ENCODE data around the gene FBN1. TPM values are rescaled to one million over a fixed set of nuclear protein-coding genes. Genes with fewer than 3 reads are reported as not detected.

FBN1 gene
- total RNA-seq, 6 donors from 2014 or later: 20.3 to 159 (median 44.3) TPM

DNA sequence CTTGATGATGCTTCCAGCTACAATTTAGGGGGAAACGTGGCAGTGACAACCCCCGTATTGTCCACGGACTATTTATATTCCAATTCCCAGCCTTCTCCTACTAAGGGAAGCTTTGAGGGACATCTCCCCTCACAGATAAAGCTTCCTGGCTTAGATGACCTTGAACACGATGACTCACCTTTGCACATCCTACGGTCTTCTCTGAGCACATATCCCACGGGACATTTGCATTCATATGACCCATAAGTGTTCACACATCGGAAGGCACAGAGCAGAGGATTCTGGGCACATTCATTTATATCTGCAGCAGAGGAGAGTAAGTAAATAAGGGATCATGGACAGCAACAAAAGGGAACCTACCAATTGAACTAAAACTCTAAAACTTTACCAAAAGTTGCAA is 212.8 kb downstream of the FBN1 start:
- no peak overlapping the region for H3K4me3 ChIP-seq
- ATAC-seq (ENCODE audit: low FRiP score in 2 of 2) (no peak), DNase-seq (no peak)
- H3K27me3 ChIP-seq: no peaks in the 10 kb centered on the region
- no peaks in the 10 kb centered on the region for H3K9me3 ChIP-seq
- TF ChIP-seq EP300 (IDR thresholded peaks at IDR 0.05) (no peak), POLR2A (IDR thresholded peaks at IDR 0.05) (no peak), POLR2AphosphoS5 (IDR thresholded peaks at IDR 0.05) (no peak)
- TF ChIP-seq, protein P1, sequence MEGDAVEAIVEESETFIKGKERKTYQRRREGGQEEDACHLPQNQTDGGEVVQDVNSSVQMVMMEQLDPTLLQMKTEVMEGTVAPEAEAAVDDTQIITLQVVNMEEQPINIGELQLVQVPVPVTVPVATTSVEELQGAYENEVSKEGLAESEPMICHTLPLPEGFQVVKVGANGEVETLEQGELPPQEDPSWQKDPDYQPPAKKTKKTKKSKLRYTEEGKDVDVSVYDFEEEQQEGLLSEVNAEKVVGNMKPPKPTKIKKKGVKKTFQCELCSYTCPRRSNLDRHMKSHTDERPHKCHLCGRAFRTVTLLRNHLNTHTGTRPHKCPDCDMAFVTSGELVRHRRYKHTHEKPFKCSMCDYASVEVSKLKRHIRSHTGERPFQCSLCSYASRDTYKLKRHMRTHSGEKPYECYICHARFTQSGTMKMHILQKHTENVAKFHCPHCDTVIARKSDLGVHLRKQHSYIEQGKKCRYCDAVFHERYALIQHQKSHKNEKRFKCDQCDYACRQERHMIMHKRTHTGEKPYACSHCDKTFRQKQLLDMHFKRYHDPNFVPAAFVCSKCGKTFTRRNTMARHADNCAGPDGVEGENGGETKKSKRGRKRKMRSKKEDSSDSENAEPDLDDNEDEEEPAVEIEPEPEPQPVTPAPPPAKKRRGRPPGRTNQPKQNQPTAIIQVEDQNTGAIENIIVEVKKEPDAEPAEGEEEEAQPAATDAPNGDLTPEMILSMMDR (IDR thresholded peaks at IDR 0.05): no peak
- H3K27ac ChIP-seq: no peak overlapping the region
- no peaks in the 10 kb centered on the region for H3K4me1 ChIP-seq
- H3K36me3 ChIP-seq: peaks cover 0 to 5% (median 1%) of the 10 kb centered on the region in 4 donors
- WGBS, 2 donors: 91 to 92% methylated on average over 7 of the region's 7 CpGs

DNA sequence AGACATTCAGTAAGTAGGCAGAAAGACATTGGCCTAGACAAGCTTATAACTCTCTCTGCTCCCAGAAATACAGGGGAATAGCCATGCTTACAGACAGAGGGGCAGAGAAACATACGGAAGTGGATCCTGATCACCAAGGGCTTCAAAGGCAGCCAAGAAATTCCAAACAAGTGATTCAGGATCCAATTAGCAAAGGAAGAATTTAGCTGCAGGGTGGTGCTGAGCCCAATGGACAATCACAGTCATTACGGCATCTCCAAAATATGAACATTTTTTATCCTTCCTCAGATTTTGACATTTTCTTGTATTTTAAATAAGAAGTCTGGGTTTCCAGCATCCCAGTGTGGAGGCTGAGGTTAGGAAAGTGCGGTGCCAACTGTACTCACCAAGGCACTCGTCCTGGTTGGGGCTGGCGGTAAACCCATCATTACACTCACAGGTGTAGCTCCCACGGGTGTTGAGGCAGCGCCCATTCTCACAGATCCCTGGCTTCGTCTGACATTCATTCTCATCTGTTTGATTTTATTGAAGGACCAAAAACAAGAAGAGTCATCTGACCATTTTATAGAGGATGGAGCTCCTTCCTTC is 217.5 kb downstream of the FBN1 start:
- 77 to 79% methylated on average over 8 of the region's 8 CpGs for WGBS, 2 donors
- peak overlapping the region in 1 of 4 donors; percentile 5 for H3K27ac ChIP-seq
- peak in 1 of 2 donors; percentile 79 for ATAC-seq (ENCODE audit: low FRiP score in 2 of 2)

DNA sequence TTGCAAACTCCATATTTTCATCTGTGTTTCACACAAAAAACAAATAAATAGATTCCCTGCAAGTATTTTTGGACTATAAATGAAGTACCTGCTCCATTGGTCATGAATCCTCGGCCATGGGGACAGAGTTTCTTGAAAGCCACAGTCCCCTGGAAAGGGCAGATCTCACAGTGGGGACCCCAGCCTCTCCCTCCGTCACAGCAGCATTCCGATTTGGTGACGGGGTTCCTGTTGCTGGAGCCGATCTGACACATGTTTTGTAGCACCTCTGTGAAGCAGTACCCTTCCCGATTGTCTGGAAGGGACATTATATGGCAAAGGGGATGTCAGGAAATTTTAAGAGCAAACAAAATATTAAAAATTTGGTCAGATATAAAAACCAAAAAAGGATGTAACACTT is 218.0 kb downstream of the FBN1 start:
- Histone ChIP-seq H3K27ac (peak overlapping the region in 1 of 4 donors; percentile 5), H3K4me3 (no peak overlapping the region), H3K4me1 (no peaks in the 10 kb centered on the region), H3K9me3 (no peaks in the 10 kb centered on the region), H3K36me3 (peaks cover 0 to 9% (median 1%) of the 10 kb centered on the region in 4 donors), H3K27me3 (no peaks in the 10 kb centered on the region)
- ATAC-seq (ENCODE audit: low FRiP score in 2 of 2): no peak
- WGBS, 2 donors: 85 to 88% methylated on average over 6 of the region's 6 CpGs
- no peak for DNase-seq
- TF ChIP-seq POLR2A (IDR thresholded peaks at IDR 0.05): no peak
- TF ChIP-seq EP300 (IDR thresholded peaks at IDR 0.05): no peak
- TF ChIP-seq, protein P1 (IDR thresholded peaks at IDR 0.05): no peak
- TF ChIP-seq POLR2AphosphoS5 (IDR thresholded peaks at IDR 0.05): no peak

More for the DNA sequence above, 217.5 kb downstream of the FBN1 start:
- Histone ChIP-seq H3K4me3 (no peak overlapping the region), H3K9me3 (no peaks in the 10 kb centered on the region), H3K27me3 (no peaks in the 10 kb centered on the region), H3K4me1 (no peaks in the 10 kb centered on the region), H3K36me3 (peaks cover 0 to 9% (median 3%) of the 10 kb centered on the region in 4 donors)
- DNase-seq: no peak
- TF ChIP-seq POLR2AphosphoS5 (IDR thresholded peaks at IDR 0.05) (no peak), POLR2A (IDR thresholded peaks at IDR 0.05) (no peak), EP300 (IDR thresholded peaks at IDR 0.05) (no peak)
- TF ChIP-seq, protein P1 (IDR thresholded peaks at IDR 0.05): no peak

DNA sequence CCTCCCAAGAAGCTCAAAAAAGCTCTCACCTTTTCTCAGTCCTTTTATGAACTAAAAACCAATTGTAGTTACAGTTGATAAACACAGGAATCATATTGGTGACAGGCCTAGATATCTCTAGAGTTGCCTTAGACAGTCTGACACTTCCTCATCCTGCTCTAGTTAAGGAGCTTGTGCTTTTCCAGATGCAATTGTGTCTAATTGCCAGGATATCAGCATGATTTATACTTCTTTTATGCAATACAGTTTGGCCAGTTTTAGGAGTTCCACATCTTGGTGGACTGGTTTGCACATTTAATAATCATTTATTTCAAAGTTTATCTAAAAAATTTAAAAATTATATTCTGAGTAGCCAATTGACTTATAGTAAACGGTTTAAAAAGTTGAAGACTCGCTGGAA is 218.6 kb downstream of the FBN1 start:
- no peak overlapping the region for H3K4me3 ChIP-seq
- no peaks in the 10 kb centered on the region for H3K9me3 ChIP-seq
- TF ChIP-seq, protein P1 (IDR thresholded peaks at IDR 0.05): no peak
- no peak for TF ChIP-seq POLR2AphosphoS5 (IDR thresholded peaks at IDR 0.05)
- no peak for TF ChIP-seq POLR2A (IDR thresholded peaks at IDR 0.05)
- TF ChIP-seq EP300 (IDR thresholded peaks at IDR 0.05): no peak
- WGBS, 2 donors: 69 to 84% methylated on average over 2 of the region's 2 CpGs
- H3K27me3 ChIP-seq: no peaks in the 10 kb centered on the region
- no peaks in the 10 kb centered on the region for H3K4me1 ChIP-seq
- DNase-seq (no peak), ATAC-seq (ENCODE audit: low FRiP score in 2 of 2) (no peak)
- peaks cover 0 to 9% (median 0%) of the 10 kb centered on the region in 4 donors for H3K36me3 ChIP-seq
- H3K27ac ChIP-seq: no peak overlapping the region

DNA sequence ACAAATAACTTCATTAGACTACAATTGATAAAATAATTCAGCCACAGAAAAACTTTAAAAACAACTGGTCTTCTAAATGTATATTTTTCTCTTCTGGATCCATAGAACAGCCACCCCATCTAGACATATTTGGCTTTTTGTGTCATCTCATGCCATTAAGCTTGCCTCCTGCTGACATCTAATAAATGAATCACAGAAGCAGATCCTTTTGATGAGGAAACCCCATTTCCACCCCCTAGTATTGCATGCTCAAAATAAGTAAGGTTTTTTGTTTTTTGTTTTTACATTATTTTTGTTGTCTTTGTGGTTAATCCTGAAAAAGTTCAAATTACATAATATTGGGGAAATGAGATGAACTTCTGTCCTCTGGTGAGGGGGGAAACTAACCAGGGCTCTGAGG is 219.5 kb downstream of the FBN1 start:
- H3K4me3 ChIP-seq: no peak overlapping the region
- H3K9me3 ChIP-seq: no peaks in the 10 kb centered on the region
- ATAC-seq (ENCODE audit: low FRiP score in 2 of 2) (no peak), DNase-seq (no peak)
- no peak for TF ChIP-seq POLR2A (IDR thresholded peaks at IDR 0.05)
- no peak for TF ChIP-seq EP300 (IDR thresholded peaks at IDR 0.05)
- TF ChIP-seq POLR2AphosphoS5 (IDR thresholded peaks at IDR 0.05): no peak
- TF ChIP-seq, protein P1 (IDR thresholded peaks at IDR 0.05): no peak
- H3K36me3 ChIP-seq: peaks cover 0 to 9% (median 0%) of the 10 kb centered on the region in 4 donors
- H3K27ac ChIP-seq: no peak overlapping the region
- no peaks in the 10 kb centered on the region for H3K4me1 ChIP-seq
- no peaks in the 10 kb centered on the region for H3K27me3 ChIP-seq

All from upper lobe of left lung (tissue), 6 donors.